WTC11 (cell line): Measurements from ENCODE around the gene IAH1. TPM values are rescaled to one million over a fixed set of nuclear protein-coding genes. Genes with fewer than 3 reads are reported as not detected.

Source experiments
- ATAC-seq: fragments of 200-7000 bp; cut with Tn5 transposase; 2 replicates; pipeline ENCODE4 v1.10.0; 2021; ENCODE audit warnings: mild to moderate bottlenecking, moderate library complexity
- CTCF ChIA-PET: fragments of 300-600 bp; sonication (Branson Sonifier 250); formaldehyde crosslinking; loops from one replicate; lab custom pipeline; 2021; ENCODE audit warnings: antibody characterized with exemption; lab: Charles Lee
- POLR2A ChIA-PET: fragments of 350-600 bp; sonication (Branson Sonifier 250); formaldehyde crosslinking; loops from one replicate; lab custom pipeline; 2021; ENCODE audit warnings: antibody characterized with exemption; lab: Charles Lee
- DNase-seq: peaks from one replicate; pipeline ENCODE4 v3.0.0; 2021; ENCODE audit warnings: low spot score
- H3K27ac Mint-ChIP-seq: 2 replicates; pipeline ENCODE4 v1.8.0; 2021; ENCODE audit warnings: mixed read lengths
- H3K27me3 Mint-ChIP-seq: 2 replicates; pipeline ENCODE4 v1.8.0; 2021; ENCODE audit warnings: low read depth, mild to moderate bottlenecking, moderate library complexity, mixed read lengths
- H3K36me3 Mint-ChIP-seq: 2 replicates; pipeline ENCODE4 v1.8.0; 2021; ENCODE audit warnings: mixed read lengths
- H3K4me1 Mint-ChIP-seq: 2 replicates; pipeline ENCODE4 v1.8.0; 2022; ENCODE audit warnings: mixed read lengths
- H3K4me3 Mint-ChIP-seq: 2 replicates; pipeline ENCODE4 v1.8.0; 2021; ENCODE audit warnings: mild to moderate bottlenecking, moderate library complexity, mixed read lengths
- H3K9me3 Mint-ChIP-seq: 2 replicates; pipeline ENCODE4 v1.8.0; 2021; ENCODE audit warnings: mixed read lengths
- ATF1 ChIP-seq: sonication (generic); formaldehyde crosslinking; IDR thresholded peaks from 2 replicates; pipeline ENCODE4 v1.8.1; 2023; ENCODE audit warnings: mild to moderate bottlenecking, moderate library complexity, missing genetic modification reagents
- CREM ChIP-seq: sonication (generic); formaldehyde crosslinking; IDR thresholded peaks from 2 replicates; pipeline ENCODE4 v1.8.1; 2022; ENCODE audit warnings: mild to moderate bottlenecking, missing genetic modification reagents, moderate library complexity
- EMX1 ChIP-seq: fragments of 250-450 bp; sonication (Bioruptor Pico); IDR thresholded peaks from 2 replicates; pipeline ENCODE4 v1.8.0; 2021; ENCODE audit warnings: mild to moderate bottlenecking
- ERG ChIP-seq: fragments of 250-450 bp; sonication (Bioruptor Pico); IDR thresholded peaks from 2 replicates; pipeline ENCODE4 v1.8.0; 2021; ENCODE audit warnings: mild to moderate bottlenecking
- GTF2I ChIP-seq: fragments of 250-450 bp; sonication (Bioruptor Pico); conservative IDR thresholded peaks from 2 replicates; pipeline ENCODE4 v1.4.0; 2021; ENCODE audit warnings: mild to moderate bottlenecking
- HMGA2 ChIP-seq: fragments of 250-450 bp; sonication (Bioruptor Pico); IDR thresholded peaks from 2 replicates; pipeline ENCODE4 v1.4.0; 2021; ENCODE audit warnings: mild to moderate bottlenecking, moderate library complexity
- IRF2 ChIP-seq: sonication (generic); formaldehyde crosslinking; IDR thresholded peaks from 2 replicates; pipeline ENCODE4 v1.8.0; 2022; ENCODE audit warnings: low read depth, missing genetic modification reagents, borderline replicate concordance
- OVOL2 ChIP-seq: fragments of 250-450 bp; sonication (Bioruptor Pico); IDR thresholded peaks from 2 replicates; pipeline ENCODE4 v1.9.0; 2021; ENCODE audit warnings: mild to moderate bottlenecking, borderline replicate concordance
- RORB ChIP-seq: fragments of 250-450 bp; sonication (Bioruptor Pico); IDR thresholded peaks from 2 replicates; pipeline ENCODE4 v1.9.0; 2021; ENCODE audit warnings: mild to moderate bottlenecking
- SMAD3 ChIP-seq: sonication (generic); formaldehyde crosslinking; IDR thresholded peaks from 2 replicates; pipeline ENCODE4 v1.8.0; 2022; ENCODE audit warnings: missing genetic modification reagents, mild to moderate bottlenecking, borderline replicate concordance
- STAT6 ChIP-seq: sonication (generic); formaldehyde crosslinking; conservative IDR thresholded peaks from 2 replicates; pipeline ENCODE4 v1.8.1; 2023; ENCODE audit warnings: mild to moderate bottlenecking, low read depth, missing genetic modification reagents, moderate library complexity
- USF1 ChIP-seq: sonication (generic); formaldehyde crosslinking; IDR thresholded peaks from 2 replicates; pipeline ENCODE4 v1.8.0; 2022; ENCODE audit warnings: mild to moderate bottlenecking, missing genetic modification reagents
- ZNF138 ChIP-seq: sonication (generic); formaldehyde crosslinking; conservative IDR thresholded peaks from 2 replicates; pipeline ENCODE4 v1.8.1; 2022; ENCODE audit warnings: mild to moderate bottlenecking, moderate library complexity, missing genetic modification reagents
- ZNF423 ChIP-seq: fragments of 250-450 bp; sonication (Bioruptor Pico); IDR thresholded peaks from 2 replicates; pipeline ENCODE4 v2.1.2; 2022; ENCODE audit warnings: mild to moderate bottlenecking, moderate library complexity
- ZNF425 ChIP-seq: fragments of 250-450 bp; sonication (Bioruptor Pico); conservative IDR thresholded peaks from 2 replicates; pipeline ENCODE4 v1.9.0; 2021; ENCODE audit warnings: mild to moderate bottlenecking
- ZNF671 ChIP-seq: fragments of 250-450 bp; sonication (Bioruptor Pico); IDR thresholded peaks from 2 replicates; pipeline ENCODE4 v1.8.0; 2021; ENCODE audit warnings: mild to moderate bottlenecking
- total RNA-seq: library from RNA; stranded (reverse); gene quantifications from 3 replicates; pipeline ENCODE4 v1.2.3, GENCODE V29; 2021
- TF ChIP-seq, protein P1 (sequence below): sonication (generic); formaldehyde crosslinking; IDR thresholded peaks from 2 replicates; pipeline ENCODE4 v1.8.0; 2023; ENCODE audit warnings: missing genetic modification reagents
- TF ChIP-seq, protein P2 (sequence below): sonication (generic); formaldehyde crosslinking; IDR thresholded peaks from 2 replicates; pipeline ENCODE4 v1.8.1; 2022; ENCODE audit warnings: low read depth, missing genetic modification reagents, borderline replicate concordance
- TF ChIP-seq, protein P3 (sequence below): sonication (generic); formaldehyde crosslinking; IDR thresholded peaks from 2 replicates; pipeline ENCODE4 v1.8.1; 2023; ENCODE audit warnings: mild to moderate bottlenecking, missing genetic modification reagents

Gene IAH1
- total RNA-seq, 1 experiment from 2014 or later: 14.4 TPM

DNA sequence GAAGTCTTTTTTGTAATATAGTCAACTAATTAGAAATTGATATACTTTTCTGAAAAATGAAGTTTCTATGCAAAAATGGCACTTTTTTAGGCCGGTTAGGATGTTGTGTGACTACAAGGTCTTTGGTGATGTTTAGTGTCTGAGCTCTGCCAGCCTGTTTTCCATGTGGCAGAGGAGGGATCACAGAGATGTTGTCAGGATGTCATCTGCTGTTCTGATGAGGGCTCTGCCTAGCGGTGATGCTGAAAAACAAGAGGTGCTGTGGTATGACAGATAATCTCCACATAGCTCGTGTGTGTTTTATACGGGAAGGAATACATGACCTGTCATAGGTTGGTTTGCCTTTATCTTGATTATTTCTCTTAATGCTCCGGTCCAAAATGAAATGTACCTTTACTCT lies 12.0 kb upstream of the IAH1 start (continued):
- TF ChIP-seq, protein P1, sequence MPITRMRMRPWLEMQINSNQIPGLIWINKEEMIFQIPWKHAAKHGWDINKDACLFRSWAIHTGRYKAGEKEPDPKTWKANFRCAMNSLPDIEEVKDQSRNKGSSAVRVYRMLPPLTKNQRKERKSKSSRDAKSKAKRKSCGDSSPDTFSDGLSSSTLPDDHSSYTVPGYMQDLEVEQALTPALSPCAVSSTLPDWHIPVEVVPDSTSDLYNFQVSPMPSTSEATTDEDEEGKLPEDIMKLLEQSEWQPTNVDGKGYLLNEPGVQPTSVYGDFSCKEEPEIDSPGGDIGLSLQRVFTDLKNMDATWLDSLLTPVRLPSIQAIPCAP (CRISPR knock-in tag): no peak

DNA sequence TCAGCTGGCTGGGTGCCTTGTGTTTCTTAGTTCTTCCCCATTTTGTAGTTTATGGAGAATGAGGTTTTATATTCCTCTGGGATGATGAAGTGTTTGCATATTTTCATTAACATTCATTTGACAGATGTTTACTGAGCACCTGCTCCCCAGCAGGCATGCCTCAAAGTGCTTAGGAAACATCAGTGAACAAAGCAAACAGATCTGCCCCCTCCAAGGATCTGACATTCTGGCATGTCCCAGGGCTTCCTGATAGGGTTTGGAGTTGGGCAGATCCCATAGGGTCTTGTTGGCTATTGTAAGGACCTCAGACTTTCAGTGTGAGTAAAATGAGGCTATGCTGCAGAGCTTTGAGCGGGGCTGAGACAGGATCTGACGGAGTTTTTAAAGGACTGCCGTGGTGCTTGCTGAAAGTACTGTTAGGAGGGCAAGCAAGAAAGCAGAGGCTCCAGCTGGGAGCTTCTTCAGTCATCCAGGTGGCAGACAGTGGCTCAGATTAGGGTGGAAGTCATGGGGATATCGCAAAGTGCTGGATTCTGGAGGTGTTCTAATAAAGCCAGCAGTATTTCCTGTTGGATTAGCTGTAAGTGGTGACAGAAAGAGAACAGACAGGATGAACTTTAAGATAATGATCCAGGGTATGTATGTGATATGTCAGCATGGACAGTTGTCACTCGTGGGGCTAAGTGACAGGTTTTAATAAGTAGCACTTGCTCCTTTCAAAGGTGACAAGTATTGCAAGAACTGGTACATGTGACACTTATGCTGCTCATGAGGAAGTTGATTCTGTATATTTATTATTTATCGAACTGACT lies 11.3 kb upstream of the IAH1 start:
- ChIA-PET POLR2A (no interaction called here), CTCF (no interaction called here)
- Mint-ChIP-seq H3K27me3 (no peaks in the 10 kb centered on the region), H3K4me1 (peaks cover 6% of the 10 kb centered on the region), H3K36me3 (peaks cover 36% of the 10 kb centered on the region), H3K27ac (no peak overlapping the region; the same call in 1 of the 2 replicates), H3K4me3 (no peak overlapping the region), H3K9me3 (no peaks in the 10 kb centered on the region)
- no peak for TF ChIP-seq USF1 (CRISPR knock-in tag)
- TF ChIP-seq IRF2 (CRISPR knock-in tag): no peak
- TF ChIP-seq OVOL2 (CRISPR knock-in tag): no peak
- peak; percentile 73 for ATAC-seq
- no peak for DNase-seq

GRCh38 chr2:9463698-9464034 lies 10.7 kb upstream of the IAH1 start:
- Mint-ChIP-seq H3K27ac (no peak overlapping the region), H3K4me3 (no peak overlapping the region), H3K27me3 (no peaks in the 10 kb centered on the region), H3K4me1 (peaks cover 6% of the 10 kb centered on the region), H3K36me3 (peaks cover 35% of the 10 kb centered on the region), H3K9me3 (no peaks in the 10 kb centered on the region)
- ATAC-seq: no peak
- CTCF ChIA-PET: no interaction called here
- TF ChIP-seq ZNF138 (CRISPR knock-in tag) (no peak), OVOL2 (CRISPR knock-in tag) (no peak), ZNF425 (CRISPR knock-in tag) (no peak), ZNF671 (CRISPR knock-in tag) (no peak), ERG (CRISPR knock-in tag) (no peak), HMGA2 (CRISPR knock-in tag) (no peak), GTF2I (CRISPR knock-in tag) (no peak)
- POLR2A ChIA-PET: no interaction called here
- DNase-seq: no peak

DNA sequence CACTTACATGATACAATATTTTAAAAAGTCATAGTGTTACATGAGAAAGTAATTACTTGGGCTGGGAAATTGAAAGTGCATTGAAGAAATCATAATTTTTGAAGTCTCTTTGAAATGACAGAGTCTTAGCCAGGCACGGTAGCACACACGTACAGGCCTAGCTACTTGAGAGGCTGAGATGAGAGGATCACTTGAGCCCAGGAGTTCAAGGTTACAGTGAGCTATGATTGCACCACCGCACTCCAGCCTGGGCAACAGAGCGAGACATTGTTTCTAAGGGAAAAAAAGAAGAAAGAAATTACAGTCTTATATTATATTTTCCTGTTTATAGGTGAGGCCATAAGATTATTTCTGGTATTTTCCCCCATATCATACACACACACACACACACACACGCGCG lies 9.2 kb upstream of the IAH1 start:
- Mint-ChIP-seq H3K4me1 (peaks cover 6% of the 10 kb centered on the region), H3K27me3 (no peaks in the 10 kb centered on the region), H3K4me3 (no peak overlapping the region), H3K36me3 (peaks cover 28% of the 10 kb centered on the region), H3K27ac (no peak overlapping the region), H3K9me3 (no peaks in the 10 kb centered on the region)
- DNase-seq (no peak), ATAC-seq (no peak)
- ChIA-PET CTCF (no interaction called here), POLR2A (interaction anchor here (0.6 kb wide), 1 partner anchor 286 kb away, joined by 3 read pairs; no protein-coding TSS in a partner anchor)
- TF ChIP-seq CREM (CRISPR knock-in tag) (no peak), RORB (CRISPR knock-in tag) (no peak), SMAD3 (CRISPR knock-in tag) (no peak), ATF1 (CRISPR knock-in tag) (no peak), STAT6 (CRISPR knock-in tag) (no peak), EMX1 (CRISPR knock-in tag) (no peak), ZNF423 (CRISPR knock-in tag) (no peak)
- TF ChIP-seq, protein P2, sequence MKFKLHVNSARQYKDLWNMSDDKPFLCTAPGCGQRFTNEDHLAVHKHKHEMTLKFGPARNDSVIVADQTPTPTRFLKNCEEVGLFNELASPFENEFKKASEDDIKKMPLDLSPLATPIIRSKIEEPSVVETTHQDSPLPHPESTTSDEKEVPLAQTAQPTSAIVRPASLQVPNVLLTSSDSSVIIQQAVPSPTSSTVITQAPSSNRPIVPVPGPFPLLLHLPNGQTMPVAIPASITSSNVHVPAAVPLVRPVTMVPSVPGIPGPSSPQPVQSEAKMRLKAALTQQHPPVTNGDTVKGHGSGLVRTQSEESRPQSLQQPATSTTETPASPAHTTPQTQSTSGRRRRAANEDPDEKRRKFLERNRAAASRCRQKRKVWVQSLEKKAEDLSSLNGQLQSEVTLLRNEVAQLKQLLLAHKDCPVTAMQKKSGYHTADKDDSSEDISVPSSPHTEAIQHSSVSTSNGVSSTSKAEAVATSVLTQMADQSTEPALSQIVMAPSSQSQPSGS: no peak
- TF ChIP-seq, protein P3, sequence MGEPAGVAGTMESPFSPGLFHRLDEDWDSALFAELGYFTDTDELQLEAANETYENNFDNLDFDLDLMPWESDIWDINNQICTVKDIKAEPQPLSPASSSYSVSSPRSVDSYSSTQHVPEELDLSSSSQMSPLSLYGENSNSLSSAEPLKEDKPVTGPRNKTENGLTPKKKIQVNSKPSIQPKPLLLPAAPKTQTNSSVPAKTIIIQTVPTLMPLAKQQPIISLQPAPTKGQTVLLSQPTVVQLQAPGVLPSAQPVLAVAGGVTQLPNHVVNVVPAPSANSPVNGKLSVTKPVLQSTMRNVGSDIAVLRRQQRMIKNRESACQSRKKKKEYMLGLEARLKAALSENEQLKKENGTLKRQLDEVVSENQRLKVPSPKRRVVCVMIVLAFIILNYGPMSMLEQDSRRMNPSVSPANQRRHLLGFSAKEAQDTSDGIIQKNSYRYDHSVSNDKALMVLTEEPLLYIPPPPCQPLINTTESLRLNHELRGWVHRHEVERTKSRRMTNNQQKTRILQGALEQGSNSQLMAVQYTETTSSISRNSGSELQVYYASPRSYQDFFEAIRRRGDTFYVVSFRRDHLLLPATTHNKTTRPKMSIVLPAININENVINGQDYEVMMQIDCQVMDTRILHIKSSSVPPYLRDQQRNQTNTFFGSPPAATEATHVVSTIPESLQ (CRISPR knock-in tag): no peak
